ENCODE measurements around the gene AUTS2.

AUTS2 gene

DNA sequence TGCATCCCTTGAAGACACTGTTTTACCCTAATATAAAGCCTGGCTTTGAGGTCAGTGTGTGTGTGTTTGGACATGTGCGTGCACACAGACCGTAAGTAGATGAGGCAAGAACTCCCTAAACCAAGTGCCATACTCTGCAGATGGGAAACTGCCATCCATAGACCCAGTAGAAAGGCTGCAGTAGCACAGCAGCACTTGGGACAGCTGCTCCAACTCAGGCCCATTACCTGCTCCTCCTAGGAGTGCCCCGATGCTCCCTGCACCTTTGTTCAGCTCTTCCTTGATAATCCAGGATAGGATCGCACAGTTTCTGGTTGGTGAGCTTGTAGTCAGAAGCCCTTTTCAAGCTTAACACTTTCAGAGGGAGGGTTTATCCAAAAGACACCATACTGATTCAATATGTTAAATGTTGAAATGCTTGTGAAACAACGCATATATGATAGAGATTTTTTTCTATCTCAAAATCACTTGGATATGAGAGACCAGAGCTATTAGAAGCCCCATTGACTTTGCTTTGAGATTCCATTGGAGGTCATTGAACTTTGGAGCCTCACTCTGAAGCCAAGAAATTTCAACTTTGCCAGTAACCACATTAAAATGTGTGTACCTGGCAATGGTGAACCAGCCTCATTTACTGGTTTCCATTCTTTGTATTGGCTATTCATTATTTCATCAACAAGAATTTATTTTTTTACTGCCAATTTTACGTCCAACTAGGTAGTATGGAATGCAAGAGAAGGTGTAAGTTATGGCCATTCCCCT is 776.7 kb downstream of the AUTS2 start:
- DNase-seq = no peak

DNA sequence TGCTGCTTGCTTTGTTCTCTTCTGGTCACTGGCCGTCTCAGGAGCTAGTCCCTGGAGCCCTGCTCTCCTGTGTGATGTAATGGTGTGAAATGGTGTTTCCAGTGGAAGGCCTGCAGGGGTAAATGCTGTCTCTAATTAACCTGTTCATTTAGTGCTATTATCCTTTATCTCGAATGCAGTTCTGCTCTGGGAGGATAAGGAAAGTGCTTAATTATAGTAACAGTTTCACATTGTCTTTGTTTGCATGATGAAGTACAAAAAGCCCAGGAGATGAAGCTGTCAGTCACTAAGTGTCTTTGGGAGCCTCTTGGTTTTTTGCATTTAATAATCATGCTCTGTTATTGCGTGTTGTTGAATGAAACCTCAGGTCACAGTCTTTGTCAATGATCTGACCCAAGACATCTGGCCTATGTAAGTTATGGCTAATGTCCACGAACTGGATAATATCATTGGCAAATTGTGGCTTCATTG is 778.3 kb downstream of the AUTS2 start:
- DNase-seq = no peak

DNA sequence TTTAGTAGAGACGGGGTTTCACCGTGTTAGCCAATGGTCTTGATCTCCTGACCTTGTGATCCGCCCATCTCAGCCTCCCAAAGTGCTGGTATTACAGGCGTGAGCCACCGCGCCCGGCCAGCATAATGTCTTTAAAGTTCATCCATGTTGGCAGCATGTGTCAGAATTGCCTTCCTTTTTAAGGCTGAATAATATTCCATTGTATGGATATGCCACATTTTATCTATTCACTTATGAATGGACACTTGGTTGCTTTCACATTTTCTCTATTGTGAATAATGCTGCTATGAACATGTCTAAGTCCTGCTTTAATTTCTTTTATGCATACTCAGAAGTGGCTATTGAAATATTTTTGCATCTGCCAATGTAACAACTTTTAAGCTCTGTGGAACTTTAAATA is 779.7 kb downstream of the AUTS2 start:
- DNase-seq = no peak

DNA sequence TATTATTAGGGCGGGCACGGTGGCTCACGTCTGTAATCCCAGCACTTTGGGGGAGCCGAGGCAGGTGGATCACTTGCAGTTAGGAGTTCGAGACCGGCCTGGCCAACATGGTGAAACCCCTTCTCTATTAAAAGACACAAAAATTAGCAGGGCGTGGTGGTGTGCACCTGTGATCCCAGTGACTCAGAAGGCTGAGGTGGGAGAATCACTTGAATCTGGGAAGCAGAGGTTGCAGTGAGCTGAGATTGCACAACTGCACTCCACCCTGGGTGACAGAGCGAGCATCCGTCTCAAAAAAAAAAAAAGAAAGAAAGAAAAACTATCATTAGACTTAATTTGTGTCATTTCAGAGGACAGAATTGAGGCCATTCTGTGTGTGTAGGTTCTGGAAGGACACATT is 780.9 kb downstream of the AUTS2 start:
- no peak for DNase-seq

DNA sequence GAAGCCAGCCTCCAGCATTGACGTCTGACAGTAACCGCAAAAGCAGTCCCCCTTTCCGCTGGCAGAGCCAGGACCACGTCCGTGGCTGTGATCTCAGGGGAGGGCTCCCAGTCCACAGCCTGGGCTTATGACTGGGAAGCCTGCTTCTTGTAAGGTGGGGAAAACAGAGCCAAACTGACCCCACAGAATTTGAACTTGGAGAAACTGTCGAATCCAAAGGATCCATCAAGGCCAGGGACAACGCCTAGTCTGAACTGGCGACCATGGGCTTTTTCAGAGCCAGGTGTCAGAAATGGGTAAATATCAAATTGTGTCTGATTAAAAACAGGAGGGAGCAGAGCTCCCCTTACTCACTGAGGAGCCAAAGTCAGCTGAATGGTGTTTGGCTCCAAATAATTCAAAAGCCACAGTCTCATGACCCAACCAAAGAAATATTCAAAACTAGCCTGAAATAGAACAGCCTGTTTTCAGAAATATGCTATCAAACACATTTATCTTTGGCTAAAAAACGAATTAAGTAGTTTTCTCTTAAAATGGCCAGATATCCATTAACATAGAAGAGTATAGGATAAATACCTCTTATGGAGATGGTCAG is 782.2 kb downstream of the AUTS2 start:
- DNase-seq = no peak

DNA sequence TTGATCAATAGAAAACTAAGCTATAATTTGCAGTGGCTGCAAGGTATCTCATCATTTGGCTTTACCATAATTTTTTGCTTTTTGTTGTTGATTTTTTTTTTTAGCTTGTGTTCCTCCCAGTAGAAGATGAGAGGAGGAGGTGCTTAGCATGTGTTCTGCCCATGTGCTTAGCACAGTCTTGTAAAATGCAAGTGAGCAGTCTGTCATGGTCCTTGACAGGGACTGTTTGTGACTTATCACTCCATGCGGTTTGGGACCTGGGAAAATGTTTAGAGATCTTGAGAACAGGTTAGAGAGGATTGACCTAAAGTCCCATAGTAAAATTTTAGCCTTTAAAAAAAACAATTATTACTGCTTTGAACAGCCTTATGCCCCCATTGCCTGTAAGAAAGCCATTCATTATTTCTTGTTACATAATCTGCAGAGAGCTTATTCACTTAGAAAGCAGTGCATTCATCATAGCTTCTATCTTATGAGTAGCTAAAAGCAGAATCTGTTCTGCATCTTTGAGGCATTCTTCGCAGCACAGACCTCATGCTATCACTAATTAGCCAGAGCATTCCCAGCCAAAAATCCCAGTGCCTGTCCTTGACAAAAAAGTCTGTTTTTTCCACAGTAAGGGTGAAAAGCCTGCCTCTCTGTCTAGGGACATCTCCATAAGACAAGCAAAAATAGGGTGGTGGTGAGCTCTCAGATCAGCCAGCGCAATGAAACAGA is 784.9 kb downstream of the AUTS2 start:
- no peak for DNase-seq

DNA sequence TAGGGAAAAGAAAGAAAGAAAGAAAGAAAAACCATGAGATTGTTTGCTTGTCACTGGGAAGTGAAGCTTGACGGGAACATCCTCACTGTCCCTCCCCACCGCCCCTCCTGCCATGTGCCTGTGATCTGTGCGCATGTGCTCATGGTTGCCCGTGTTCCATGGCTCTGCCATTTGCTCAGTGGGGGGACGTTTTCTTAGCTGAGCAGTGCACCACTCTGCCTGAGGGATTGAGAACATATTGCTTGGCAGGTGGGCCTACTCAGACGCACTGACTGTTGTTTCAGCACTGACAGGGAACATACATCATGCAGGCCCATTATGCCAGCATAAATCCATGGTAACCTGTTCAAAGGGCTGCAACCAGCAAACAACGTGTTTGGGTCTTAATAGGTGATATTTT is 785.7 kb downstream of the AUTS2 start:
- no peak for DNase-seq

DNA sequence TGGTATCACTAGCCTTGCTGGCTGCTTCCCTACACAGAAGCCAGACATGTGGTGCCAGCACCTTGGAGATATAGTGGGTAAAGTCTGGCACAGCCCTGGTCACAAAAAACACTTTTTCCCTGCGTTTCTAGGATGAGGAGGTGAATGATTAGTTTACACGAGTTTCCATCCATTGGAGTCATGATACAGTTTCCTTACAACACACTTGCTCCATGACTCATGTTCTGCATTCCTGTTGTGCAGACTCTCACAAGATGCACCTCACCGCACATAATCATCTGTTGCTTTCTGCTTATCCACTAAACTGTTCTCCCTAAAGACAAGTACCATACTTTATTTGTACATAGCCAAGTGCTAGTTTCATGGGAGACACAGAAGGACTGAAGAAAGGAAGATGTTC is 786.6 kb downstream of the AUTS2 start:
- no peak for DNase-seq

DNA sequence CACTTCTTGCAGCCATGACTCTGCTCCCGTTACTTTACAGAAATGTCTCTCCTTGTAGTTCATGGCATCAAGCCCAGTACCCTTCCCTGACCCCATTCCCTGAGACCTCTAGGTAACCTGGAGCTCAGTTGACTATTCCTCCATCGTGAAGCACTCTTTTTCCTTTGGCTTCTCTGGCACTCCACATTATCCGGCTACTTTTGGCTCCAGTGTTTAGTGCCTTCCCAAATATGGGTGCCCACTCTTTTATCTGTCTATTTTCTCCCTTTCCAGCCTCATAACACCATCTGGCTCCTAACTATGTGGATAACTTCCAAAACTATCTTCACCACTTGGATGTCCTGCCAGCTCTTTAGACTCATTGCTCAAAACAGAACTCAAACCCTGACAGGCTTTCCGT is 788.9 kb downstream of the AUTS2 start:
- no peak for DNase-seq

DNA sequence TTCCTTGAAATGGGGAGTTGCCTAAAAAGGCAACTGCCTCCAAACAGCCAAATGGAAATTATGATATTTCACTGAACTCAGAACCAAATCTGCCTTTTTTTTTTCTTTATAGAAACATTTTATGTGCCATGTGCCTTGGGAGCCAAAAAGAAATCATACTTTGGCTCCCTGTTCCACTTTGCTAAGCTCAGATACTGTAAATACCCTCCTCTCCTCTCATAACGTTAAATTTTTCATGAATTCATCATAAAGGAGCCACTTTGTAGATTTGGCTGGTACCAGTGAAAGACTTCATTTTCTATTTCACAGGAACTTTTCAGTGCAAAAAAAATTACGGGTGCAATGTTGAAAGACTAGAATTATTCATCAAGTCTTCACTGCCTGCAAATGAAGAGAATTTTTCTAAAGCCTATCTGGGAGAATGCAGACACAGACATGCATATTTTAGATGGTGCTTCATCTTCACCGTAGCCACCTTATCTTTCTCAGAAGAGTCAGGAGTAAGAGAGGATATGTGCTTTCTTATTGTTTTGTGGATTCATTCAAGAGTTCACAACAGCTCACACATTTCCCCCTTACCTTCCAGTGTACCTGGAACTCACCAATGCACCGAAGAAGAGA is 791.4 kb downstream of the AUTS2 start:
- DNase-seq = no peak

DNA sequence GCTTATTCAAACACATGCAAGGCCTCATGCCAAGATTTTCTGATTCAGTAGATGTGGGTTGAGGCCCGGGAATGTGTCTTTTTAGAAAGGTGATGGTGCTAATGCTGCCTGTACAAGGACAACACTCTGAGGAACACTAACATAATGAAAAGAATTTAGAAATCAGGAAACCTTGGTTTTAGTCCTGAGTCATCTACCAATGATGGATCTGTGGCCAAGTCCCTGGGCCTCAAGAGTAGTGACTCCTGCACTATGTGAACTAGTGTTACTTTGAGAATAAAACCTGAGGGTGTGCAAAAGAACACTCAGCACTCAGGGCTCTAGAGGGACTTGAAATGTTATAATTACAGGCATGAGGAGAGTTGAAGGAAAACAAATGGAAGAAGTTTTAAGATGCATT is 792.0 kb downstream of the AUTS2 start:
- DNase-seq = no peak

DNA sequence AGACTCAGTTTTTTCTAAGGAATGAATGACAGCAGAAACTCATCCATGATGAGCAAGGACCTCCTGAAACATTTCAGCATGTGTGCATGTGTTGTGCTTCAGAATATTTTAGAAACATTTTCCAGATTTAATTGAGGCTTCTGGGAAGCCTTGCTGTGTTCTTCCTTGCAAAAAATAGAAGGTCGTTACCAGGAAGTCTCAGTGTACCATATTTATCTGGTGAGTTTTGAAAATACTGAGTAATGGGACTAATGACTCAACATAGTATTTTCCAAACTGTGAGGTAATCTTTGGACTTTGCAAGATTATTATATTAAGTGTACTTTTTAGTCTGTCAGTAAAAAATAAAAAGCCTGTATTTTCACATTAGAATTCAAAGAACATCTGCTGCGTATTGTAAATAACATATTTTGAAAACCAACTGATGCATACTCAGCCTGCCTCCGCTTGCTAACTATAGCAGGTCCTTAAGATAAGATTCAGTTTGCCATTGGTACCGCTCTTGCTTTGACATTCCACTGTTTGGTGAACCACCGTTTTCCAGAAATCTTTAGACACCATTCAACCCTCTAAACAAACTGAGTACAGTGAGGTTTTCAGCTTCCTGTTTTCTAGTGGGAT is 794.1 kb downstream of the AUTS2 start:
- no peak for DNase-seq

DNA sequence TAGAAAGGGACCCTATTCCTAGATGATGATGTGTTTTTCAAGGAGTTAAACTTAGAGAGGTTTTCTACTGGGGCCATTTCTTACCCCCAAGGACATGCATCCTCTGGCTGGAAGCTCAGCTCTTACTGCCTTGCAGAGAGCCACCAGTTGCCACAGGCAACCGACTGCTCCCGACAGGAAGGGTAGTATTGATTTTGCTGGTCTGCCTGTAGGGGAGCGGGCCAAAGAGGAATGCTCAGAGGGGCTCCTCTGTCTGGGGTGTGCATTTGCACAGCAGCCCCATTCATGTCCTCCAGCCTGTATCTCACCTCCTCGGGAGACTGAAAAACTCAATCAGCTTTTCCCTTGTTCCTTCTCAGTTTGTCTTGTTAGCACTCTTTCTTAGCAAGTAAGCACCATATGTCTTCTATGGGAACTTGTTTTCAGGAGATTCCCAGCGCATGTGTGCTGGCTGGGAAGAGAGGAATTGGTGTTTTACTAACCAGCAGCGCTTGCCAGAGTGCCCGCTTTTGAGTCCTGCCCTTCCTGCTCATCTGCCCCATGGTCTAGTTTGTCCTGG is 794.7 kb downstream of the AUTS2 start:
- DNase-seq = no peak

DNA sequence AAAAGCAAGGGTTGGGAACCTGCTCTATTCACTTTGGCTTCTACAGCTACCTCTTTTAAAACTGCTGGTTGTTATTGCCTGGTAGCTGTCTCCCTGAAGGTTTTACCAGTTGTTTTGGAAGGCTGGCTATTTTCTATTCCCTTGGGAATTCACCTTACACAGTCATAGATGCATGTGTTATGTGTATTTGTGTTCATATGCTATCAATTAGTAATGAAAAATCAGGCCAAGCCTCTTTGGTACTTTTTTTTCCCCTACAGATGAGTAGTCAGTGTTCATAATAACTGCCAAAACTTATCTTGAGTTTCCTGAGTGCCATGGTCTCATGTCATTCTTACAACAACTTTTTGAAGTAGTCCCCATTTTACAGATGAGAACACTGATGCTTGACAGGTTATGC is 795.7 kb downstream of the AUTS2 start:
- DNase-seq = no peak

DNA sequence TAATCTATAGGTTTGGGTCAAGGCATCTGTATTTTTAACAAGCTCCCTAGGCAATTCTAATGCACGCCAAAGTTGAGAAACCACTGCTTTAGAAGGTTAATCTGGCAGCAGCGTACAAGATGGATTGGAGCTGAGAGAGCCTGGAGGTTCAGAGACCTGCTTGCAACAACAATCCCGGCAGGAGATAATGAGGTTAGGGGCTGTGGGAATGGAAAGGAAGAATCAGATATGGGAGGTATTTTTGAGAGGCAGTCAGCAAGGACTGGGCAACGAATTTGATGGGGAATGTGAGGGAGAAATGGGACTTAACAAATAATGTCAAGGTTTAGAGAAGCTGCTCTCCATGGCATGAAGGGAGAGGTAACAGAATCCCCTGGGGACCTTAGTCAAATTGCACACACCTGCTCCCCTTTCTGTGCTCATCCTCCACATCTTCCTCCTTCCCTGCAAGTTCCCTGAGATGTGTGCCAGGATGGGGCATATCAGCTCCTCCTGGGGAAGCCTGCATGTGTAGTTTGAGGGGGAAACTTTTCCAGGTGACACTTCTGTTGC is 802.6 kb downstream of the AUTS2 start:
- no peak for DNase-seq

DNA sequence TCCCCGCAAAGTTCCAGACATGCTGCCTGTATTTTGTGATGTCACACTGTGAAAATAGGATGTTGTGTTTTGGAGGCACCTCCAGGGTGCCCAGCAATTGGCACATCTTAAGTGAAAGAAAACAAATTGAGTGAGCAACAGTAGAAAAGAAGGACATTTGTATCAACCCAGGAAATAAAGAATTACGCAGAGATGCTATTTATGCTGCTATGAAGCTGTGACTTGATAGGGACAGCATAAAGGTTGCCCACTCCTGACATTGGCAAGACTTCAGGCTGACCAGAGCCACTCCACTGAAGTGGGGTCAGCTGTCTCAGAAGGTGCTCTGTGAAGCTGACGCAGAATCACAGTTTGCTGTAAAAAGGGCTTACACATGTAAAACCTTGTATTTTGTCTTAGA is 803.8 kb downstream of the AUTS2 start:
- DNase-seq = no peak

DNA sequence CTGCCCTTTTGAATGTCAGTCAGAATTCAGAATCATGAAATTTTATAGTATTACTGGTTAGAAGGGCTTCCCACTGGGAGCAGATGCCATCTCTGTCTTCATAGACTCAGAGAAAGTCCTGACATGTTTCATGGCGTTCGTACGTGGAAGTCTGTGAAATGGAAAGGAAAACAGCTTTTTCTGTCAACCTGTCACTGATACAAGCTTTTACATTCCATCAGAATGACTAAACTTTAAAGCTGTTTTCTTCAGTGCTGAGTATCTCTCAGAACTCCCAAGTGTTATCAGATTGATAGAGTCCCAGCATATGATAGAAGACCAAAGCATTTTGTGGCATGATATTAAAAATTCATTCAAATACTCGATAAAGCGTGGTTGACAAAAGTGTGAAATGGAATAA is 807.0 kb downstream of the AUTS2 start:
- no peak for DNase-seq

DNA sequence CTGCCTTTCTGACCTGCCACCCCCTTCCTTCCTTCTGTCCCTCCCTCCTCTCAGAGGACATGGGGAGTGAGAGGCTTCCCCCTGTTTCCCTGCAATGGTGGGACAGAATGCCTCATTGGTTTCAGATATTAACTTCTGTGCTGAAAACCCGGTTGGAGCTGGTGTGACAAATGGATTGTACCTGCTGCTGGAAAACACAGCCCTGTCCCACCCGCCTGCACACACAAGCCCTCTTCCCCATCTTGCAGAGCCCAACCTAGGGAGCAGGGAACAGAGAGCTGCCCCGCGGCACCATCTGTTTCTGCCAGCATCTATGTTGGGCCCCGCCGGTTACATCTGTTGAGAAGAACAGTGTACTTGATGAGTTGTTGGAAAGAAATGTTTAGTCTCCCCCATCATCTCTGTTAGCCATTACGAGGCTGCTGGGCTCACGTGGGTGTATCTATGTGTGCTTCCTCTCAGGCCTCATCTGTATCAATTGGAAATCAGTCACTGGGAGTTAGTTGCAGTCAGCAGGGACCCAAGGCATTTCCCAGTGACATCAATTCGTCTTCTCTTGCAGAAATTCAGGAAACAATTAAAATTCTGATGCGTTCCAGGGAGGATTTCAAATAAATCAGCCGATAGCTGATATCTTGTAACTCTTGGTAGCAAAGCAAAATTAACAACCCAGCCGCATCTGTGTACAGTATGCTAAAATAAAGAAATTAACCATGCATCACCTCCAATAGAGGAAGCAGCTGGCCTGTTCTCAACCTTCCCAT is 808.1 kb downstream of the AUTS2 start:
- no peak for DNase-seq

DNA sequence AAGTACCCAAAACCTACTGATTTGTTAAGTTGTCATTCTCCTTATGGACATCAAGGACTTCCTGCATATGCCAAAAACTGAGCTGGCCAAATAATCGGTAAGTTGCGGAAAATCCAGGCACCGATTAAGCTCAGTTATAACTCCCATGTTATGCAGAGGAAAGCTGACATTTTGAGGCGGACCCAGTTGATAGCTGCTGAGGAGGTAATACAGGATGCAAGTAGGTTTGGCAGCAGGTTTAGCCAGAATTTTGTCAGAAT is 808.6 kb downstream of the AUTS2 start:
- DNase-seq = no peak

DNA sequence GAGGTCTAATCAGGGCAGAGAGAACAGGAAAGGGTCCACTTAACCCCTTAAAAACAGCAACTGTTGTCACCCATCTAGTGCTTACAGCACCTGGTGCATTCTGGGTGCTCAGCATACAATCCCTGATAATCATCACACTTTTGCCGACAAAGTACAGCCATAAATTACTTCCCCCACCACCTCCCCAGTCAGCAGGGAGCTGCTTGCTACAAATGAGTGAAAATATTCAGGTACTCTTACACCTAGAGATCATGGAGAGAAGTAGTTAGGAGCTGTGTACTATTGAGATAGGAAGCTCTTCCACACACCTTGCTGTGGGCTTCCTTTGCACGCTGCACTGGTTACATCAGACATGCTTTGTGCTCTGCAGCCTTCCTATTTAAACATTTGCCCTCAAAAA is 810.2 kb downstream of the AUTS2 start:
- DNase-seq = no peak

DNA sequence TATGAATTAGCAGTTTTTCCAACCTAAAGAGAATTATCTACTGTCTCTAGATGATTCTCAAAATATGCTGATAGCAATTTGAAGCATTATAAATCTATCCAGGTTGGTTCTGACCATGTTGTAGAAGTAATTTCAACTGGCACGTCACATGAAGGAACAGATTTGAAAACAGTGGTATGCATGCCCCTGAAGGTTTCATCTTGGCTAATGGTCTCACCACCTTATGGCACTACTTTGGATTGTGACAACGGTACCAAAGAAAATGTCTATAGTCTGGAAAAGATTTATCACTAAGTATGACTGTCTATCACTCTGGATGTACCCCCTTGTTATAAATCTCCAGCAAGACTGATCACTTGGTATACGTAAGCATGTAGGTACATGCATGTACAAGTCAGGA is 810.6 kb downstream of the AUTS2 start:
- DNase-seq = no peak

DNA sequence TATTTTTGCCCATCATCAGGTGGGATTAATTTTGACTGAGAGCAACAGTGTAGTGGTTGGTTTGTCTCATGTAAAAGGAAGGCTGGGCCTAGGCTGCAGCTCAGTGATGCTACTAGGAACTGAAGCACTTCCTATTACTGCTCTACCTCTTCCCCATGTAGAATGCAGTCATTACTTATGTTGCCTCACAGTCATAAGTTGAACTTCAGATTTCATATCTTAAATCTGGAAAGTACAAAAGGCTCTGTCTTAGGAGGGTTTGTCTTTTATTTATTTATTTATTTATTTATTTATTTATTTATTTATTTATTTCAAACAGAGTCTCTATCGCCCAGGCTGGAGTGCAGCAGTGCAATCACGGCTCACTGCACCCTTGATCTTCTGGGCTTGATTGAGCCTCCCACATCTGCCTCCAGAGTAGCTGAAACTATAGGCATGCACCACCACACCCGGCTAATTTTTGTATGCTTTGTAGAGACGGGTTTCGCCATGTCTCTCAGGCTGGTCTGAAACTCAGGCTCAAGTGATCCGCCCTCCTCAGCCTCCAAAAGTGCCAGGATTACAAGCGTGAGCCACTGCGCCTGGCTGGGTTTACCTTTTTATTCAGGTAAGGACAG is 812.0 kb downstream of the AUTS2 start:
- no peak for DNase-seq
